ENCODE measurements around the gene RIC8A.

The RIC8A gene

DNA sequence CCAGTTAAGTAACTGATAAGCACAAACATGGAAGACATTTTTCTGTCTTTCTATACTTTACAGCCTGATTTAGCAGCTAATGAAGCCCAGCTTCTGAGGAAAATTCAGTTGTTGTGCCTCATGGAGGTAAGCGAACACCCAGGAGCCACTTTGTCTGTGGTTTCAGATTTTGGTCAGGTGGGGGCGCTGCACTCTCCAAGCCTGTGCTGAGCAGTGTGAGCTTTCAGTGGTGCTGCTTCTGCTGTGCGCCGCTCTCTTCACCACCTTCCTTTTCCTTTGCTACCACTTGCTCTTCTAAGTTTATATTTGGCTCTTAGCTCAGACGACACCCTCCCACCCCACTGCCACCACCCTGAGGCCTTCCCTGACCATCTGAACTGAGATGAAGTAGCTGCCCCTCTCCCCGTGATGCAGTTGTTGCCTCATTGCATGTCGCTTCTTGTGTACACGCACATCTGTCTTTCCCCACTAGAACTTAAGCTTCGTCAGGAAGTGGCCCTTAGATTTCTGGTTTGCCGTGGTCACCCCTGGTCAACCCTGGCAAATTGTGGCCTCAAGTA, 43.3 kb downstream of the RIC8A start:
- peak; percentile 85 for DNase-seq

- no peak for DNase-seq
Measured at GRCh38 chr11:251550-251949, 44.0 kb downstream of the RIC8A start.

- no peak for DNase-seq
Measured at GRCh38 chr11:252666-253065, 45.2 kb downstream of the RIC8A start.

GRCh38 chr11:253160-253885, 45.8 kb downstream of the RIC8A start:
- DNase-seq: no peak

DNA sequence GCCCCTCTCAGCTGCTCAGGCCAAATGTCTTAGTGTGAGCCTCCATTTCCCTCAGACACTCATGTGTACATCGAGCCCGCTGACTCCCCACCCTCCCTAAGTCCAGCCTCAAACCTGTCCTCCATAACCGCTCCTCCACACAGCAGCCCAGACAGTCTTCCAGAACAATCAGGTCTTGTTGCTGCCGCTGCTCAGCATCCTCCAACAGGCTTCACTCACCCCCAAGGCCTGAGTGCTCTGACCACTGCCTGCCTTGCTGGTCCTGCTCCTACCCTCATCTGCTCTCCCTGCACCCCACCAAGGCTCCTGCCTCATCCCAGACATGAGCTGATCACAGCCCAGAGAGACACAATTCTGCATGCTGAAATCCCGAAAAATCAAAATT, 46.4 kb downstream of the RIC8A start:
- no peak for DNase-seq

GRCh38 chr11:255176-255575, 47.7 kb downstream of the RIC8A start:
- DNase-seq: no peak

GRCh38 chr11:255816-256215, 48.3 kb downstream of the RIC8A start:
- DNase-seq: no peak

DNA sequence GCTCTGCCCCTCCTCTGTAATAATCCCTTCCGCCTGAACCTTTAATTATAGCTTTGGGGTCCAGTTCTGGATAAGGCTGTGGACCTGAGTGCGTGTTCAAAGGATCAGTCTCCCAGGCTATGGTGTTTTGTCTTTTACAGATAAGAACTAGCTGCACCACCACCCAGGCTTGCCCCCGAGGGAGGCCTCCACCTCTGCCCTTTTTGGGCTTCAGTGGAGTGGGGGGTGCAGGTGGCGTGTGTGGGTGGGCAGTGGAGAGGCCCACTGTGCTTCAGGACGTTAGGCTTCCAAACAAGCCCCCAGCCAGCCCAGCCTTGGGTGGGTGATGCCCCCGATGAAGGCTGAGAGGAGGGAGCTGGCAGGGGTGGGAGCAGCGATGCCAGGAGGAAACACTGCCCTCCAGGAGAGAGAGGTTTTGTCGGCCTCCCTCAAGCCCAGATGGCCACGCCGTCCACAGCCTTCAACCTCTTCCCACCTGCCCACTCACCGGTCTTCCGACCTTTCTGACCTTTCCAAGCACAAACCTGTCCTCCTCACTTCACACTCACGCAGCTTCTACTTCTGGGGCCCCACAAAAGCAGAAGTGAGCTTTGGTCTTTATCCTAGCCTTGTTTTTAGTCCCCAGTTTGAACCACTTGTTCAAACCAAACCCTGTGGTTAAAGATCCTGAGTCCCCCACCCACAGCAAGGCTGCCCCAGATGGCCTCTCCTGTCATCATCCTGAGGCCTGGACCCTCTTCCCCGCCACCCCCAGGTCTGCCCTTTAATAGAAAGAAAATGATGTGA, 49.6 kb downstream of the RIC8A start:
- DNase-seq: no peak

- no peak for DNase-seq
Measured at GRCh38 chr11:257766-258493, 50.4 kb downstream of the RIC8A start.

GRCh38 chr11:259413-259812, 51.9 kb downstream of the RIC8A start:
- DNase-seq: no peak

GRCh38 chr11:261624-262023, 54.1 kb downstream of the RIC8A start:
- no peak for DNase-seq

Data from CD4-positive, alpha-beta T cell treated with Interleukin-21 for 1 hour (primary cell).